ENCODE results near the gene MDH1B.

- TF ChIP-seq CTCF (IDR thresholded peaks at IDR 0.05) (no peak), POLR2AphosphoS5 (IDR thresholded peaks at IDR 0.05) (no peak)
Measured at GRCh38 chr2:206805887-206806607, 40.9 kb upstream of the MDH1B start.
